GM12874 (cell line): Measurements from ENCODE around the gene LY6G5C.

Experiments
- TF ChIP-seq, protein P1 (sequence below): IDR thresholded peaks from 2 replicates; pipeline ENCODE4 v1.5.1; 2011; ENCODE audit warnings: low read depth, mild to moderate bottlenecking, control low read depth, low read length, moderate library complexity; ENCODE audit not compliant: insufficient read depth

The LY6G5C gene

DNA sequence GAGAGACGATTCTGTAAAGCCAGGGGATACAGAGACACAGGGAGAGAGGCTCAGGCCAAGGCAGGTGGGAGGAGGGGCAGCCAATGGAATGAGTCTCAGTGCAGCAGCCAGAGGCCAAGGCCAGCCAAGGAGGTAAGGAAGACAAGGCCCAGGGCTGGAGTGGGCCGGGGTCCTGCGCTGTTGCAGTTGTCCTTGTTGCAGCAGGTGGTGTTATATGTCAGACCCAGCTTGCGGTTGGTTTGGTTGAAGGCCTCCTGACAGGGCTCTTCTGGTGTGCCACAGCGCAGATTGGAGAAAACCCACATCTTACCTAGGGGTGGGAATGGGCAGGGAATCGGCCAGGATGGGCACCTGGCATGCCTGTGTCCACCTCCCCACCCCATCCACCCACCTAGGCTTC, 38.1 kb upstream of the LY6G5C start:
- TF ChIP-seq, protein P1, sequence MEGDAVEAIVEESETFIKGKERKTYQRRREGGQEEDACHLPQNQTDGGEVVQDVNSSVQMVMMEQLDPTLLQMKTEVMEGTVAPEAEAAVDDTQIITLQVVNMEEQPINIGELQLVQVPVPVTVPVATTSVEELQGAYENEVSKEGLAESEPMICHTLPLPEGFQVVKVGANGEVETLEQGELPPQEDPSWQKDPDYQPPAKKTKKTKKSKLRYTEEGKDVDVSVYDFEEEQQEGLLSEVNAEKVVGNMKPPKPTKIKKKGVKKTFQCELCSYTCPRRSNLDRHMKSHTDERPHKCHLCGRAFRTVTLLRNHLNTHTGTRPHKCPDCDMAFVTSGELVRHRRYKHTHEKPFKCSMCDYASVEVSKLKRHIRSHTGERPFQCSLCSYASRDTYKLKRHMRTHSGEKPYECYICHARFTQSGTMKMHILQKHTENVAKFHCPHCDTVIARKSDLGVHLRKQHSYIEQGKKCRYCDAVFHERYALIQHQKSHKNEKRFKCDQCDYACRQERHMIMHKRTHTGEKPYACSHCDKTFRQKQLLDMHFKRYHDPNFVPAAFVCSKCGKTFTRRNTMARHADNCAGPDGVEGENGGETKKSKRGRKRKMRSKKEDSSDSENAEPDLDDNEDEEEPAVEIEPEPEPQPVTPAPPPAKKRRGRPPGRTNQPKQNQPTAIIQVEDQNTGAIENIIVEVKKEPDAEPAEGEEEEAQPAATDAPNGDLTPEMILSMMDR, result no peak

DNA sequence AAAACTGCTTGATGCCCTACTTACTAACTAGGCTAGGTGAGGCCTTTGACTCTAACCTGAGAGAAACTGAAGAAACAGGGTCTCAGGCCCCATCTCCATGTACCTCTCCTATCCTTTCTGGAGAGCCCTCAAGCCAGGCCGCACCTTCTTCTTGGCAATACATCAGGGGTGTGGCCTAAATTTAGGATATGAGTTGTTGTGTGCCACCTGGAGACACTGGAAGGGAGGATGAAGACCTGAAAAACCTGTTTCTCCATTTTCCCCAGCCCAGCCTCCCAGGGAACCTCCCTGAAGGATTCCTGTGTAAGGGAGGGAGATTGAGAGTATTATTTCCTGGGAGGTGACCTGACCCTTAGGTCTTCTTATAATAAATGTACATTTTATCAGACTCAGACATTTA, 37.4 kb upstream of the LY6G5C start:
- TF ChIP-seq, protein P1, result no peak

DNA sequence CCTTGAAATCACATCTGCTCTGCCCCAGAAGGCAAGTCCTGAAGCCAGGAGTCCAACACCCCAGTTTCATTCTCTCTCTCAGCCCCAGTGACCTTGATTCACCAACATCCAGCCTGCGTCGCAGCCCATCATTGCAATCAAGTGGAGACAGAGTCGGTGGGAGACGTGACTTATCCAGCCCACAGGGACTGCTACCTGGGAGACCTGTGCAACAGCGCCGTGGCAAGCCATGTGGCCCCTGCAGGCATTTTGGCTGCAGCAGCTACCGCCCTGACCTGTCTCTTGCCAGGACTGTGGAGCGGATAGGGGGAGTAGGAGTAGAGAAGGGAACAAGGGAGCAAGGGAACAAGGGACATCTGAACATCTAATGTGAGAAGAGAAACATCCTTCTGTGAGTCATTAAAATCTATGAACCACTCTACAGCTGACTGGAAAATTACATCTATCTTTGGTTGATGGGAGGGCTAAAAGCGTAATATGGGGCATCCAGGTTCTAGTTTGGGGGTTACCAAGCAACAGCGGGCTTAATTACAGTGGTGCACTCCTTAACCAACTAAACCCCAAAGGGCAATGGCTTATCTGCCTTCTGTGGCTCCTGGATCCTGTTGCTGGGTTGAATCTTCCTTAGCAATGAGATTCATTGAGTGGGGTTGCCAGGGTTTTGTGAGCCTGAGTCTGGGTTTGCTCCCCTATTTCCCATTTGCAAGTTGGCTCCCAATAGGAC, 36.8 kb upstream of the LY6G5C start:
- TF ChIP-seq, protein P1, result no peak

DNA sequence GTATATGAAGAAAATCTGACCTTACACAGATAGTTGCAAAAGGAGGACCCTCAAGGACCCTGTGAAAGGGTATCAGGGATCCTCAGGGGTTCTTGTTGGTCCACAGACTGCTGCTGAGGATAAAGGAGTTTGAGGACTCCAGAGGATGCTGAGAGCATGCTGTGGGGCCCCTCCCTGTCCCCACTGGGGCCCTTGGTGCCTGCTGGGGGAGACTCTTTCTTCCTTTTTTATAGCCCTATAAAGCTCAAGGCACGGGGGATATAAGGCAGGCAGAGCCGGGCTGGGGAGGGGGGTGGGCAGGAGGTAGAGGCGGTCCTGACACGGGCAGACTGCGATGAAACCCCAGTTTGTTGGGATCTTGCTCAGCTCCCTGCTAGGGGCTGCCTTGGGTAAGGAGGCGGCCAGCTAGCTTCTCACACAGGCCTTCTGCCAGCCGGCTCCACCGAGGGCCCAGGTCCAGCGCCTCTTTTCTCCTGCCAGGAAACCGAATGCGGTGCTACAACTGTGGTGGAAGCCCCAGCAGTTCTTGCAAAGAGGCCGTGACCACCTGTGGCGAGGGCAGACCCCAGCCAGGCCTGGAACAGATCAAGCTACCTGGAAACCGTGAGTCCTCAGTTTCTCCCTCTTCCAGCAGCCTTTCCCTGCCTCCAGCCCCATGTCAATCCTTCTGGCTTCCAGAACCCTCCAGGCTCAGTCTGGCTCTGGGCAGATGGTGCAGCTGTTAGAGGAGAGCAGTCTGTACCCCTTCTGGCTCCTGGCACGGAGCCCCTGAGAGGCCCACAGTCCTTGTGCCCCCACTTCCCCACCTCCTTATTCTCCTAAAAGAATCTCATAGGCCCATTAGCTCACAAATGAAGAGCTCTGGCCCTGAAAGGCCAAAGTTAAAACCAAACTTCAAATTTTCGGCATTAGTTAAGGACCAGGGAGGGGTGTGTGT, 34.4 kb upstream of the LY6G5C start, which contains the start of gene LY6G6D:
Gene LY6G6D, plus strand, starts transcription at position 327 of the 937 bp plus-strand sequence. Its CDS starts 8 bp downstream, at position 335.
- TF ChIP-seq, protein P1, result no peak

DNA sequence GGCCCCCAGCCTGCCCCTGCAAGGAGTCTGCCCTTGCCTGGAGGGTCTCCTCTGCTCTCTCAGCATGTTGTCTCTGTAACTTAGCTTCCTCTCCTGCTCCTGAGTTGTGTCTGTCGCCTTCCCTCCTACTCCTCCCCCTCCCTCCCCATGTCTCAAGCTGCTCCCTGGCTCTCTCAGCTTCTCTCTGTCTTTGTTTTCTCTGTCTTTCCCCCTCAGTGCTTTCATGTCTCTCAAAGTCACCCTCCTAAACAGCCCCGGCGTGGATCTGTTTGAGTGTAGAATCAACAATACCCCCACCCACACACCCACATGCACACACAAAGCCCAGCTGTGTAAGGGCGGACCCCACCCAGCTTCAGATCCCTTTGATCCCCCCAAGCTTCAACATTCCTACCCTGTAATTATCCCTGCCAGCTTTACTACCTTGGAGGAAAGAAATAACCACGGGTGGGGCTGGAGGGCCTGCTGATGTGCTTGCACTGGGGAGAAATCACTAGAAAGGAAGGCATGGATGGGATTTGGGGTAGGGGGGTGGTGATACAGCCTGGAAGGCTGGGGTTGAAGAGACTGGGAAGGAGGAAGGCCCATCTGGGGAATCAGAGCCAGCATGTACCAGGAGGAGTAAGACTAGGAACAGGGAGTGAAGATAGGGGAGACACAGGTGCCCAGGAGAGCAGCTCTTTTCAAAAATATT, 33.3 kb upstream of the LY6G5C start:
- TF ChIP-seq, protein P1, result no peak

DNA sequence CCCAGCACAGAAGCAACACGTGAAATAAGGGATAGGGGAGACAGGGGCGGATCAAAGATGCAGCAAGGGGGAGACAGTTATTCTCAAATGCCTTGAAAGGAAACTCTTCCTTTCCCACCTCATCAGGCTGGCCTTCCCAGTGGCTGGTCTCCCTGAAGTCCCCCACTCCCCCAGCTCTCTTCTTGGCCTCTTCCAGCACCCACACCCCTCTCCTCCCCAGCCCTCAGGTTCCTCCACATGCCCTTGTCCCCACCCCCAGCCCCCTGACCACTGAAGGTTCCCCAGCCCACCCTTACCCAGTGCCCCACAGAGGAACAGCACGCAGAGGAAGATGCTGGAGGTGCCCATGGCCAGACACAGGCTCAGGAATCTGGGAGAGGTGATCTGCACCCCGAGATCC, 32.6 kb upstream of the LY6G5C start:
- TF ChIP-seq, protein P1, result no peak

DNA sequence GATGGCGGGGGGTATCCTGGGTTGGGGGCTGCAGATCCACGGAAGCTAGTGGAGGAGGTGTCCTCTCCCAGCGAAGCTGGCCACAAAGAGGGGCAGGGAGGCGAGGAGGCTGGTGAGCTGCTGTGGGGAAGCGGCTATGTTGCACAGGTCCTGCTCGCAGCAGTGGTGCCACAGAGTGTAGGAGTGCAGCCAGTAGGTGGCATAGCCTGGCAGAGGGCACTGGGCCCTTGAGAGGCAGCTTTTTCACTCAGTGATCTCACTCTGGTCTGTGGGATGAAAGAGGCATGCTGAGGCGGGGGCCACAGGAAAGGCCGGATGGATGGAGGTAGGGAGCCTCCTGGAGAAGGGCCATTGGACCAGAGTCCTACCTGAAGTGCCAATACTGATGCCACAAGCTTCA, 31.4 kb upstream of the LY6G5C start:
- TF ChIP-seq, protein P1, result 0 out of 2 replicates have a peak, but pooled peaks have one; percentile 19
